KMS-11 (cell line): ENCODE measurements around the gene DEXI.
A peak's percentile ranks its signal among the peaks of the same experiment; 100 is the strongest.

ENCODE experiments used
- H2AFZ ChIP-seq: fragments of 200-600 bp; sonication (generic); 2 replicates; pipeline ENCODE4 v1.6.1; 2016; ENCODE audit warnings: antibody characterized with exemption, mixed run types, low read depth
- H3K27ac ChIP-seq: fragments of 200-600 bp; sonication (generic); 2 replicates; pipeline ENCODE4 v1.6.1; 2016; ENCODE audit warnings: mild to moderate bottlenecking, mixed run types
- H3K27me3 ChIP-seq: fragments of 200-600 bp; sonication (generic); 2 replicates; pipeline ENCODE4 v1.6.1; 2017; ENCODE audit warnings: mild to moderate bottlenecking, low read depth, mixed run types, moderate library complexity; ENCODE audit not compliant: insufficient read depth
- H3K36me3 ChIP-seq: fragments of 200-600 bp; sonication (generic); 2 replicates; pipeline ENCODE4 v1.6.1; 2017; ENCODE audit warnings: mild to moderate bottlenecking, mixed run types; ENCODE audit not compliant: insufficient read depth
- H3K4me1 ChIP-seq: fragments of 200-600 bp; sonication (generic); 2 replicates; pipeline ENCODE4 v1.6.1; 2016; ENCODE audit warnings: mild to moderate bottlenecking, low read depth, mixed run types; ENCODE audit not compliant: poor library complexity, severe bottlenecking
- H3K4me2 ChIP-seq: fragments of 200-600 bp; sonication (generic); 2 replicates; pipeline ENCODE4 v1.7.0; 2016; ENCODE audit warnings: mild to moderate bottlenecking, mixed run types
- H3K4me3 ChIP-seq: fragments of 200-600 bp; sonication (generic); IDR thresholded peaks from 2 replicates; pipeline ENCODE4 v1.6.1; 2017; ENCODE audit warnings: low read depth, low read length, mixed read lengths; ENCODE audit not compliant: insufficient read depth
- H3K79me2 ChIP-seq: fragments of 200-600 bp; sonication (generic); 2 replicates; pipeline ENCODE4 v1.6.1; 2016; ENCODE audit warnings: low read depth, mixed run types; ENCODE audit not compliant: insufficient read depth
- H3K9ac ChIP-seq: fragments of 200-600 bp; sonication (generic); 2 replicates; pipeline ENCODE4 v1.6.1; 2016; ENCODE audit warnings: mild to moderate bottlenecking, mixed run types
- H4K20me1 ChIP-seq: fragments of 200-600 bp; sonication (generic); 2 replicates; pipeline ENCODE4 v1.6.1; 2016; ENCODE audit warnings: mild to moderate bottlenecking, mixed run types; ENCODE audit not compliant: insufficient read depth
- TF ChIP-seq, protein P1 (sequence below): fragments of 200-600 bp; sonication (generic); conservative IDR thresholded peaks from 2 replicates; pipeline ENCODE4 v1.6.1; 2017; ENCODE audit warnings: low read depth, mild to moderate bottlenecking, antibody characterized with exemption, low read length, moderate library complexity, mixed read lengths

The DEXI gene

DNA sequence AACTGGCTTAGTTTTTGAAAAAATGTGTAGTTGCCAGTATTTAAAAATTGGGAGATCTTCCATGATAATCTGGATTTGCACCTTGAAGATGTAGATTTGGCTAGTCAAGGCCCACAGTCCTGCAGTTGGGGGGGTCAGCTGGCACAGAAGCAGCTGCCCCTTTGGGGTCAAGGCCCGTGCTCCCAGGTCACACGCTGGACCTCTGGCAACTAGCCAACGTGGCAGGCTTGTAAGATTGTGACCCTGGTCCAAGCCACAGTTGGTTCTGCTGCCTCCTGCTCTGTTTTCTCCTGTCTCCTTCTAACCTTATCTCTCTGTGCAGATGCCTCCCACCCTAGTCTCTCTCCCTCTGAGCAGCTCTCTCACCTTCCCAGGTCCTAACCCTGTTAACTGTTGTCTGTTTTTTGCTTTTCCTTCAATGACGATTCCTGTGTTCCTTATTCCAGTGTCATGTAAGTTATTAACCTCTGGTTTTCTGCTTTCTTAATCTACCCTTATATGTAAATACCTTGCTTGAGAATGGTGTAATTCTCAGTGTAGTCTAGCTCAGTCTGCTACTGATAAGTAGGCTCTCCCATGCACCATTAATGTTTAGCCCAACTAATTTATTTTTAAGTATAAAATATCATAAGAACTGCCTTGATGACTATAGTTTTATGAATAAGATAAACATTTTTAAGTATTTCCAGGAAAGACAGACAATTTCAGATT, 30.0 kb upstream of the DEXI start:
- Histone ChIP-seq H3K27me3 (no peaks in the 10 kb centered on the region), H4K20me1 (no peaks in the 10 kb centered on the region), H3K4me3 (no peak overlapping the region), H3K4me2 (no peak overlapping the region), H3K36me3 (0 out of 2 replicates have a peak, but pooled peaks cover 3% of the 10 kb centered on the region), H2AFZ (no peak overlapping the region), H3K79me2 (peaks cover 2% of the 10 kb centered on the region; the same call in 1 of the 2 replicates), H3K4me1 (peaks cover 51% of the 10 kb centered on the region), H3K9ac (no peak overlapping the region), H3K27ac (no peak overlapping the region)
- TF ChIP-seq, protein P1, sequence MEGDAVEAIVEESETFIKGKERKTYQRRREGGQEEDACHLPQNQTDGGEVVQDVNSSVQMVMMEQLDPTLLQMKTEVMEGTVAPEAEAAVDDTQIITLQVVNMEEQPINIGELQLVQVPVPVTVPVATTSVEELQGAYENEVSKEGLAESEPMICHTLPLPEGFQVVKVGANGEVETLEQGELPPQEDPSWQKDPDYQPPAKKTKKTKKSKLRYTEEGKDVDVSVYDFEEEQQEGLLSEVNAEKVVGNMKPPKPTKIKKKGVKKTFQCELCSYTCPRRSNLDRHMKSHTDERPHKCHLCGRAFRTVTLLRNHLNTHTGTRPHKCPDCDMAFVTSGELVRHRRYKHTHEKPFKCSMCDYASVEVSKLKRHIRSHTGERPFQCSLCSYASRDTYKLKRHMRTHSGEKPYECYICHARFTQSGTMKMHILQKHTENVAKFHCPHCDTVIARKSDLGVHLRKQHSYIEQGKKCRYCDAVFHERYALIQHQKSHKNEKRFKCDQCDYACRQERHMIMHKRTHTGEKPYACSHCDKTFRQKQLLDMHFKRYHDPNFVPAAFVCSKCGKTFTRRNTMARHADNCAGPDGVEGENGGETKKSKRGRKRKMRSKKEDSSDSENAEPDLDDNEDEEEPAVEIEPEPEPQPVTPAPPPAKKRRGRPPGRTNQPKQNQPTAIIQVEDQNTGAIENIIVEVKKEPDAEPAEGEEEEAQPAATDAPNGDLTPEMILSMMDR = no peak

DNA sequence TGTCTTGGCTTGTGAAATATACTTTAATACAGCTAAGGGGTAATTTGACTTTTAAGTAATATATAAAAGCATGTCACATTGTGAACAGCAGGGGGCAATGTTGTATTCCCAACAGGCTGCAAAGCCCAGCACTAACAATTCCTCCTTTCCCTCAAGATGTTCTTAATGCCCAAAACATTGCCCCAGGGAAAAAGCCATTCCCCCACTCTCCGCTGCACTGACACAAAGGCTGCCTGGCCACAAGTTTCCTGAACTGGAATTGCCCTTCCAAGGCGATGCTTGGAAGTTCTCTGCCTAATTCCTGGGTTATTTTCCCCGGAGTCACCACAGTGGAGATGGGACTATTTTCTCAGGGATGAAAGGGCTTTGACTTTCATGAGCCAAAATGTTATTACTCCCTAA, 29.3 kb upstream of the DEXI start:
- TF ChIP-seq, protein P1 = peak; percentile 96
- no peak overlapping the region for H3K4me3 ChIP-seq
- H2AFZ ChIP-seq = no peak overlapping the region
- H3K4me2 ChIP-seq = no peak overlapping the region
- H3K79me2 ChIP-seq = peaks cover 5% of the 10 kb centered on the region; the same call in 1 of the 2 replicates
- no peak overlapping the region for H3K27ac ChIP-seq
- no peak overlapping the region for H3K9ac ChIP-seq
- no peaks in the 10 kb centered on the region for H4K20me1 ChIP-seq
- 0 out of 2 replicates have a peak, but pooled peaks cover 3% of the 10 kb centered on the region for H3K36me3 ChIP-seq
- H3K4me1 ChIP-seq = peaks cover 58% of the 10 kb centered on the region
- H3K27me3 ChIP-seq = no peaks in the 10 kb centered on the region

DNA sequence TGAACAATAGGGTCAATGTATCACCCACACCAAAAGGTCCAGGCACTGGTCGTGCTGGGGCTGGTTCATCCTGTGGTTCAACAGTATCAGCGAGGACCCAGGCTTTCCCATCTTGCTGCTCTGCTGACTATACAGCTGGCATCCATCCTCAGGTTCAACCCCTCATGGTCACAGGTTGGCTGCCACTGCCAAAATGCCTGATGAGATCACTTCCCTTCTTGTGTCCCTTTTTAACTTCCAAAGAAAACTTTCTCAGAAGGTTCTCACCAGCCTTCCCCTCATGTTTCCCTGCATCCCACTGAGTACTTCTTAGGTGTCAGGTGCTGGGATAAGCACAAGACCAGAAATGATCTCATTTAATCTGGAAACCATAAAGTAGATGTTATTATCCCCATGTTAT, 27.8 kb upstream of the DEXI start:
- Histone ChIP-seq H4K20me1 (no peaks in the 10 kb centered on the region), H3K9ac (no peak overlapping the region), H3K27ac (no peak overlapping the region), H3K4me2 (no peak overlapping the region), H3K79me2 (peaks cover 5% of the 10 kb centered on the region; the same call in 1 of the 2 replicates), H3K4me1 (peaks cover 71% of the 10 kb centered on the region), H3K4me3 (no peak overlapping the region), H3K27me3 (no peaks in the 10 kb centered on the region), H3K36me3 (no peaks in the 10 kb centered on the region), H2AFZ (no peak overlapping the region)
- TF ChIP-seq, protein P1 = no peak

DNA sequence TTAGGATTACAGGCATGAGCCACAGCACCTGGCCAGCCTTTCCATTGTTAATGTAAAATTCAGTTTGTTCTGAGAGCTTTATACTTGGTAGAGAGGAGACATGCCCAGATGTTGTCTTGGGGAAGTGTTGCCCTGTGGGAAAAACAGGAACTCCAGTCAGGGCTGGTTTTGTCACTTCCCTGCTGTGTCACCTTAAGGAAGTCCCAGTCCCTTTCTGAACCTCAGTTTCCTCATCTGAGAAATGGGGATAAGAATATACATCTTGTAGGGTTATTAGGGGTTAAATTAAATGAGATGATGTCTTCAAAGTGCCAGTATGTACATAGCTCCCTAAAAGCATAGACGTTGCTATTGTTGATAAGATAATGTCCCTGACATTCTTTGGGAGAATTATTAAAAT, 27.3 kb upstream of the DEXI start:
- H3K4me3 ChIP-seq = no peak overlapping the region
- H3K36me3 ChIP-seq = no peaks in the 10 kb centered on the region
- H2AFZ ChIP-seq = no peak overlapping the region
- peaks cover 76% of the 10 kb centered on the region for H3K4me1 ChIP-seq
- H3K4me2 ChIP-seq = no peak overlapping the region
- H3K27me3 ChIP-seq = no peaks in the 10 kb centered on the region
- H3K9ac ChIP-seq = no peak overlapping the region
- TF ChIP-seq, protein P1 = no peak
- H4K20me1 ChIP-seq = no peaks in the 10 kb centered on the region
- peaks cover 5% of the 10 kb centered on the region; the same call in 1 of the 2 replicates for H3K79me2 ChIP-seq
- no peak overlapping the region for H3K27ac ChIP-seq
